Measurements from ENCODE around the gene DOCK2.

- TF ChIP-seq, protein P1, sequence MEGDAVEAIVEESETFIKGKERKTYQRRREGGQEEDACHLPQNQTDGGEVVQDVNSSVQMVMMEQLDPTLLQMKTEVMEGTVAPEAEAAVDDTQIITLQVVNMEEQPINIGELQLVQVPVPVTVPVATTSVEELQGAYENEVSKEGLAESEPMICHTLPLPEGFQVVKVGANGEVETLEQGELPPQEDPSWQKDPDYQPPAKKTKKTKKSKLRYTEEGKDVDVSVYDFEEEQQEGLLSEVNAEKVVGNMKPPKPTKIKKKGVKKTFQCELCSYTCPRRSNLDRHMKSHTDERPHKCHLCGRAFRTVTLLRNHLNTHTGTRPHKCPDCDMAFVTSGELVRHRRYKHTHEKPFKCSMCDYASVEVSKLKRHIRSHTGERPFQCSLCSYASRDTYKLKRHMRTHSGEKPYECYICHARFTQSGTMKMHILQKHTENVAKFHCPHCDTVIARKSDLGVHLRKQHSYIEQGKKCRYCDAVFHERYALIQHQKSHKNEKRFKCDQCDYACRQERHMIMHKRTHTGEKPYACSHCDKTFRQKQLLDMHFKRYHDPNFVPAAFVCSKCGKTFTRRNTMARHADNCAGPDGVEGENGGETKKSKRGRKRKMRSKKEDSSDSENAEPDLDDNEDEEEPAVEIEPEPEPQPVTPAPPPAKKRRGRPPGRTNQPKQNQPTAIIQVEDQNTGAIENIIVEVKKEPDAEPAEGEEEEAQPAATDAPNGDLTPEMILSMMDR (IDR thresholded peaks at IDR 0.05), result no peak
- no peak for TF ChIP-seq POLR2A (IDR thresholded peaks at IDR 0.05)
Observed at GRCh38 chr5:169856571-169856970, 219.5 kb downstream of the DOCK2 start.

Data from uterus (tissue), 2 donors.